NCI-H1048 (cell line): ENCODE measurements around the gene BCL11B.

ENCODE experiments used
- DNase-seq: peaks from one replicate; lab custom pipeline; 2025; lab: John Stamatoyannopoulos, UW

Gene BCL11B

GRCh38 chr14:99224116-99224910, 47.7 kb downstream of the BCL11B start:
- DNase-seq, result no peak

- DNase-seq, result no peak
Observed at GRCh38 chr14:99221445-99221844, 50.6 kb downstream of the BCL11B start.

GRCh38 chr14:99217066-99217955, 54.7 kb downstream of the BCL11B start:
- DNase-seq, result no peak

- DNase-seq, result no peak
Observed at GRCh38 chr14:99216191-99216590, 55.8 kb downstream of the BCL11B start.

- DNase-seq, result no peak
Observed at GRCh38 chr14:99215277-99215676, 56.7 kb downstream of the BCL11B start.

DNA sequence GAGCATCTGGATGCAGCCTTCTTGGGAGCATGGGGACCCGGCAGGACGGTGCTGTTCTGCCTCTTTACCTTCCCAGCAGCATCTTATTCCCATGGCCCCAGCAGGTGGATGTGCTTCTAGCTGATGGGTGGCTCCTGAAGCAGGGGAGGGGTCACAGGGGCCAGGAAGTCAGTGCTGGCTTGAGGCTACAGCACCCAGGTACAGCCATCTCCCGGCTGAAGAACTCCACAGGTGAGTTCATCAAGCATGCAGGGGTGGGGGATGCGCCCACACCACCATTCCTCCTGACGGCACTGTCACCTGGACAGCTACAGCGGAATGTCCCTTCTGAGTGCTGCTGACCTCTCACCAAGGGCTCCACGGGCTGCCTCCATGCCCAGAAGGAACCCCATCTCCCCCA, 57.3 kb downstream of the BCL11B start:
- no peak for DNase-seq

DNA sequence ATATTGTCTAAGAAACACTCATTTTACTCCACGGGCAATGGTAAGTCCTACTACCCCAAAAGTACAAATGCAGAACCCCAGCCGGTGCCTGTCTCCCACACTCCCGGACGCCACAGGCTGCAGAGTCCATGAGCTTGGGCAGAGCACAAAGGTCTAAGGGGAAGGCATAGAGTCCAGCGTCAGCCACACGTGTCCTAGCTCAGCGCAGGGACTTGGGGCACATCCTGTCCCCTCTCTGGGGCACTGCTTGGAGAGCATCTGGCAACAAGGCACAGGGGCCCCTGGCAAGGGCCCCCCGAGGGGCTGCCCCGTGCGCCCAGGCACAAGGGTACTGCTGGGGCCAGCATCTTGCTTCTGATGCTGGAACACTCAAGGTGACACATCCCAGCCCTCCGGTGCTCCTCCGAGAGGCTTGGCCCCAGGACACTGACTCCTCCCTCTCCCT, 58.4 kb downstream of the BCL11B start:
- no peak for DNase-seq

GRCh38 chr14:99213101-99213500, 58.9 kb downstream of the BCL11B start:
- no peak for DNase-seq

GRCh38 chr14:99212646-99213045, 59.4 kb downstream of the BCL11B start:
- no peak for DNase-seq

DNA sequence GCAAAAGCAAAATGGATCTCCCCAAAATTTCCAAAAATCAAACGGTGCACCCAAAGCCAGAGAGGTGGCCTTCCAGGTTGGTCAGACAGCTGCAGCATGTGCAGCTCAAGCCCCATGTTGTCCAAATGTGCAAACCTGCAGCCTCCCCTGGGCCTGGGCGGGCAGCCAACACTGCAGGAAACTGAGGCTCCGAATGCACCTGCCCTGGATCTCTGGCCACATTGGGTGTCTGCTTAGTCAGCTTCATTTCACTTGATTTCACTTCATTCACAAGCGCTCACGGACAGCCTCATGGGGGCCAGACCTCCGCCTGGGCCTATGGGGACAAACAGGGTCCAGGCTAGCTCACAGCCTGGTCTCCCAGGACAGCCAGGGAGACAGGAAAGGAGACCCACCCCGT, 59.8 kb downstream of the BCL11B start:
- DNase-seq, result no peak

GRCh38 chr14:99211410-99211809, 60.6 kb downstream of the BCL11B start:
- DNase-seq, result no peak

- no peak for DNase-seq
Observed at GRCh38 chr14:99210333-99210732, 61.7 kb downstream of the BCL11B start.

GRCh38 chr14:99209409-99209808, 62.6 kb downstream of the BCL11B start:
- no peak for DNase-seq

DNA sequence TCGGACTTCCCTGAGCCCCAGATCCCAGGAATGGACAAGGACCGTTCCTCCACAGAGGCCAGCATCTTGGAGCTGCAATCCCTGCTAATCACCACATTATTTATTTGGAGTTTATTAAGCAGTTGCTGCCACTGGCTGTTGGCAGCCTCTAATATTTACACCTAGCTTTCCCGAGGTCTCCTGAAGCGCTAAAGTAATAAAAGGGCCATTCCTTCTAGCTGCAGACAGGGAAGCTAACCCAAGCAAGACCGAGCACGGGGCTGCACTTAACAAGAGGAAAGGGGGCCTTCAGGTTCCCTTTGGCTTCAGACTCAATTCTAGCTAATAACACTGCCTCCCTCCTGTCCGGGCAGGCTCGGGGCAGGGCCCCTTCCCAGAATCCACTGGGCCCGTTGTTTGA, 63.7 kb downstream of the BCL11B start:
- no peak for DNase-seq

- DNase-seq, result no peak
Observed at GRCh38 chr14:99207456-99207855, 64.5 kb downstream of the BCL11B start.

DNA sequence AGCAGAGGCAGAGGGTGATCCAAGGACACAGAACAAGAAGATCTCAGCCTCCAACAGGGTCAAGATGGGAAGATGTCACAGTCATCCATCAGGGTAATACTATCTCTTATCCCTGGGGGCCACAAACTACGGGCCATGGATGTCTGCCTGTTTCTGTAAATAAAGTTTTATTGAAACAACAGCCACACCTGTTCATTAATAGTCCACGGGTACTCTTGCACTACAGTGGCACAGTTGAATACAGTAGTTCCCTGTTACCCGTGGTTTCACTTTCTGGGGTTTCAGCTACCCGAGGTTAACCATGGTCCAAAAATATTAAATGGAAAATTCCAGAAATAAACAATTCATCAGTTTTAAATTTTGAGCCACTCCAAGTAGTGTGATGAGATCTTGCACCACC, 65.9 kb downstream of the BCL11B start:
- no peak for DNase-seq

- no peak for DNase-seq
Observed at GRCh38 chr14:99205086-99205688, 66.8 kb downstream of the BCL11B start.

GRCh38 chr14:99203801-99204200, 68.2 kb downstream of the BCL11B start:
- no peak for DNase-seq

- no peak for DNase-seq
Observed at GRCh38 chr14:99203080-99203479, 68.9 kb downstream of the BCL11B start.

- DNase-seq, result no peak
Observed at GRCh38 chr14:99202516-99202915, 69.5 kb downstream of the BCL11B start.

GRCh38 chr14:99201351-99202073, 70.5 kb downstream of the BCL11B start:
- no peak for DNase-seq

- DNase-seq, result no peak
Observed at GRCh38 chr14:99200654-99201005, 71.4 kb downstream of the BCL11B start.
